GDM1 (cell line): Measurements from ENCODE around the gene RAB39A.
A peak's percentile ranks its signal among the peaks of the same experiment; 100 is the strongest.

Experiments used
- DNase-seq: peaks from one replicate; lab custom pipeline; 2025; lab: John Stamatoyannopoulos, UW

RAB39A gene

GRCh38 chr11:107961480-107961879 is 33.2 kb downstream of the RAB39A start:
- DNase-seq, result no peak

DNA sequence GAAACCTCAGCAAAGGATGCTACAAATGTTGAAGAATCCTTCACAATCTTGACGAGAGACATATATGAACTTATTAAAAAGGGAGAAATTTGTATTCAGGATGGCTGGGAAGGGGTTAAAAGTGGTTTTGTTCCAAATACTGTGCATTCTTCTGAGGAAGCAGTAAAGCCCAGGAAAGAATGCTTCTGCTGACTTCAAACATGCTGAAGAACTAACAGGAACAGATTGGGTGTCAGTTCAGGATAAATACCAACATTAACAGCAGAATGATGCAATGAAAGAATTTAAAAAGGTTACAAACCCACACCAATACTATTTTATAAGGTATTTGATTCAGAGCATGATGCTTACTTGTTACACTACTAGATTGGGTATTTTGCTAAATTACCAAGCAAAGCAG is 33.9 kb downstream of the RAB39A start:
- DNase-seq, result no peak

- no peak for DNase-seq
These were observed 34.8 kb downstream of the RAB39A start for GRCh38 chr11:107963091-107963490.

- no peak for DNase-seq
These were observed 41.0 kb downstream of the RAB39A start for GRCh38 chr11:107969219-107969618.

GRCh38 chr11:107970049-107970448 is 41.8 kb downstream of the RAB39A start:
- no peak for DNase-seq

- no peak for DNase-seq
These were observed 45.4 kb downstream of the RAB39A start for GRCh38 chr11:107973641-107974040.

- no peak for DNase-seq
These were observed 60.3 kb downstream of the RAB39A start for GRCh38 chr11:107988397-107989158.

GRCh38 chr11:107991868-107992414 is 63.7 kb downstream of the RAB39A start:
- no peak for DNase-seq

GRCh38 chr11:107996006-107996776 is 67.9 kb downstream of the RAB39A start:
- no peak for DNase-seq

DNA sequence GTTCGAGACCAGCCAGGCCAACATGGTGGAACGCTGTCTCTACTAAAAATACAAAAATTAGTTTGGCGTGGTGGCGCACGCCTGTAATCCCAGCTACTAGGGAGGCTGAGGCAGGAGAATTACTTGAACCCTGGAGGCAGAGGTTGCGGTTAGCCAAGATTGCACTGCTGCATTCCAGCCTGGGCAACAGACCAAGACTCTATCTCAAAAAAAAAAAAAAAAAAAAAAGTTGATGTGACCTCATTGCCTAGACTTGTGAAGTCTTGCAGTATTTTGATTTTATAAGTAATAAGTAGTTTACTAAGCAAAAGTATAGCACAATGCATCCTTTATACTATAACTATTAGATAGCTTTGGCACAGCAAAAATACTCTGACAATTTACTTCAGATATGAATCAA is 70.5 kb downstream of the RAB39A start:
- no peak for DNase-seq

GRCh38 chr11:107999759-108000455 is 71.7 kb downstream of the RAB39A start:
- DNase-seq, result peak; percentile 3

DNA sequence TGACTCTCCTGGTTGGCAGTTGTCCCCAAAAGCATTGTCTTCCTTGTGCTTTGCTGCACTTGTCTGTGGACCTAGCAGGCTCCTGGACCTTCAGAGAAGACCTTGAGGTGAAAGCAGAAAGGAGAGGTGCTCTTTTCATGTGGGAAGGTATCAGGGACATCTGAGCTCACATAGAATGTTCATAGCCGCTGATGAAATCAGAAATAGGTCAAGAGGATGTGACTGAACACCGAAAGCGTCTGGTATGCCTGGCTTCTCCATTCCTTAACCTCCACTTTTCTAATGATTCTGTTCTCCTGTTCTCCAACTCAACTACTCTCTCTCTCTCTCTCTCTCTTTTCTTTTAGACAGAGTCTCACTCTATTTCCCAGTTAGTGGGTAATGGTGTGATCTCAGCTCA is 74.2 kb downstream of the RAB39A start:
- DNase-seq, result no peak

GRCh38 chr11:108003623-108004022 is 75.4 kb downstream of the RAB39A start:
- DNase-seq, result no peak

GRCh38 chr11:108007819-108008218 is 79.6 kb downstream of the RAB39A start:
- DNase-seq, result no peak

DNA sequence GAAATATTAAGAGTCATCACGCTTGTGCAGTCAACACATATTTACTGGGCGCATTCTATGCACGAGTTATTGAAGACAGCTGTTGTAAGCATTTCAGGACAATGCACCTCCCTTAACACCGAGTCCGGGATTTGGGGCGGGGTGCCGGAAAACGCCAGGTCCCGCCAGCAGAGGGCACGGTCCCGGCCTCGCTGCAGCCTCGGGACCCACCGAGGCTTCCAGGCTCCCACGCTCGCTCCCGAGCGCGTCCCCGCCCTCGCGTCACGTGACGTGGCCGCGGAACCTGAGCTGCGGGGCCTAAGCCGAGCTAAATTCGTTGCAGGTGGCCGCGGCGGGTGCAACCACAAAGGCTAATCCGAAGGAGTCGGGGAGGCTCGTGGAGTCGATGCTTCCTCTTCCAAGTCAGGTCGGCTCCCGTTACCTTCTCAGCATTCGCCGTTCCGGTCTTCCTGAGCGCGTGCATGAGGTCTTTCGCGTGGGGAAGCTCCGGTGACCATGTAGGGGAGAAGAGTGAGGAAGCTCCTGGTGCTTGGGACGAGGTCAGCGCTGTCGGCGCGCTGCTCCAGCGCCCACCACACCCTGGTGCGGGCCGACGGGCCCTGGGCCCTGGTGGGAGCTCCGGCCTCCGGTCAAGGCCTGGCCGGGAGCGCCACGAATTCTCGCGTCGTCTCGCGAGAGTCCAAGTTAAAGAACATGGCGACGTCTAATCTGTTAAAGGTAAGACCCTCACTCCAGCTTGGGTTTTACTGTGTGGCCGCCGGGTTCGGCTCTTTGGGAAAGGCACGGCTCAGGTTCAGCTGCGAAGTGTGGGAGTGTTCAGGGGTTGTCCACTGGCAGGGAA is 80.6 kb downstream of the RAB39A start, which contains the start of gene CUL5:
CUL5 (plus strand) TSS at position 243 of the 841 bp plus-strand sequence; CDS start at position 694, 451 bp downstream.
- peak; percentile 79 for DNase-seq

GRCh38 chr11:108009497-108010370 is 81.5 kb downstream of the RAB39A start:
- no peak for DNase-seq

GRCh38 chr11:108012139-108012725 is 84.0 kb downstream of the RAB39A start:
- DNase-seq, result no peak
